ENCODE measurements around the gene PLCB3.

PLCB3 gene

GRCh38 chr11:64223001-64223651 lies 28.2 kb upstream of the PLCB3 start:
- no peak for DNase-seq

- DNase-seq, result peak; percentile 44
Measured at GRCh38 chr11:64224151-64224890, 27.0 kb upstream of the PLCB3 start.

GRCh38 chr11:64224891-64225607 lies 26.3 kb upstream of the PLCB3 start:
- DNase-seq, result no peak

DNA sequence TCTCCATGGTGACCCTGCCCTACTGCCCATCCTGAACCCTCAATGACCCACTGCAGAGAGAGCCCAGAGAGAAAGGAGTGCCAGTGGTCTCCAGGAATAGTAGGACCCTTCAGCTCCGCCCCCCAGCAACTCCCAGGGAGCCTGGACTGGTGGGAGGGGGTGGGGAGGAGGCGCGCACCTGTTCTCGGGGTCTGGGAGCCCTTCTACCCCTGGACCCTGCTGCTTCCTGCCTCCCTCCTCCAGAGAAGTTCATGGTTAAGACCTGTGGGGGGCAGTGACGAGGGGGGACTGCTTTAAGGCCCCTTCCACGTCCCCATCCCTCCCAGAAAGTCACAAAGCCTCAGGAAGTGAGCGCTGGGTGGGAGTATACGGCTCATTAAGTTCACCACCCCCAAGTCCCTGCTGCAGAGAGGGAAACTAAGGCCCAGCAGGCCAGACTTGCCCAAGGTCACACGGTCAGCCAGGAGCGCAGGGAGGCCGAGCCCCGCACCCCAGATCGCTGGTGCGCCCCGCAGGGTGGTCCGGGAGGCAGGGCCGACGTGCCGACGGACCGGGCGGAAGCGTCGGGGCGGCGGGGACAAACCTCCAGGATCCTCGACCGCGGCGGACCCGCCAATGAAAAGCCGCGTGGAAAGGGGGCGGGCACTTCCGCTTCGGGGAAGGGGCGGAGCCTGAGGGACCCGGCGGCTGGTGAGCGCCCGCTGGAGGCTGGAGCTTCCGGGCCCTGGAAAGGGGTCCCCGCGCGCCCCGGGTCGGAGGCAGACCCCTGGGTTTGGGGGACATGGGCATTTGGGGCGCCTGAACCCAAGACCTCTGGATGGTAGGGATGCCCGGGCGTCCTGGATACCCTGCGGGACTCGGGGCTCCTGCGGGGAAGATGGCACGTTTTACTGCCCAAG lies 25.5 kb upstream of the PLCB3 start, which contains the start of the genes NUDT22 and TRPT1:
Gene NUDT22, plus strand, starts transcription at position 667 of the 899 bp plus-strand sequence. CDS start 379 bp downstream, outside the sequence.
Gene TRPT1, minus strand, starts transcription at position 579 of the 899 bp plus-strand sequence. Its CDS starts 326 bp downstream, at position 253.
- DNase-seq, result peak; percentile 80

GRCh38 chr11:64226507-64227051 lies 24.8 kb upstream of the PLCB3 start:
- DNase-seq, result no peak

DNA sequence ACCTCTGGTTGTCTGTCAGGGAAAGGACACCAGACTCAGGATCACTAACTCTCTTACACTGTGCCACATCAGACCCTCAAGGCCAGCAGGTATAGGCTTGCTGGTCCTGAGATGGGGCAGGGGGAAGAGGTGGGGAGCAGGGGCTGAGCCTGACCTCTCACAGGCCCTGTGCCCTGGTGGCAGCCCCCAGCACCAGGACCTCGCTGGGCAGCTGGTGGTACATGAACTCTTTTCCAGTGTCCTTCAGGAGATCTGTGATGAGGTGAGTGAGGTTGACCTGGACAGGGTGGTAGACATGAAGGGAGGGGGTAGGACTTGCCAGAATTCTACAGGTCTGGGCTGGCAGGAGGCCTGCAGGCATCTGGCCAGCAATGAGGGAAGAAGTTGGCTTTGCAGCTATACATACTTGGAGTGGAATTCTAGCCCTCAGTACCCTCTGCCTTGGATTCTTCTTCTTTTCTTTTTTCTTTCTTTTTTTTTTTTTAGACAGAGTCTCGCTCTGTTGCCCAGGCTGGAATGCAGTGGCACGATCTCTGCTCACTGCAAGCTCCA lies 23.8 kb upstream of the PLCB3 start:
- DNase-seq, result no peak

DNA sequence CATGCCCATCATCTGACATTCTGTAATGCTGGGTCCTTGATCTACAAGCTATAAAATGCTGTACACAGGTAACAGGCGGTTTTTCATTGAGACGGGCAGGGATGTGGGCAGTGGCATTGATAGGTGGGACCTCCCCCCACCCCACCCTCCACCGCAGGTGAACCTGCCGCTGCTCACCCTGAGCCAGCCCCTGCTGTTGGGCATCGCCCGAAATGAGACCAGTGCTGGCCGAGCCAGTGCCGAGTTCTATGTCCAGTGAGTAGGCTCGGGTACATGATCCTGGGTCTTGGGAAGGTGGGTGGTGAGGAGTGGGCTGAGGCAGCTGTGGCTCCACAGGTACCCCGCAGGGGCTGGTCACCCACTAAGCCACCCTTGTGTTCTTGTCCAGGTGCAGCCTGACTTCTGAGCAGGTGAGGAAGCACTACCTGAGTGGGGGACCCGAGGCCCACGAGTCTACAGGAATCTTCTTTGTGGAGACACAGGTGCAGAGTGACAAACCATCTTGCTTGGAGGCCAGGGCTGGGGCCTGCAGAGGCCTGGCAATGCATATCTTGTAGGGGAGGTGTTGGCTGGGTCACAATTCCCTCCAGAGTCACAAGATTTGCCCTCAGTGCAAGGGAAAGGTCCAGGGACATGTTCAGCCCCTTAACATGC lies 22.1 kb upstream of the PLCB3 start:
- no peak for DNase-seq

DNA sequence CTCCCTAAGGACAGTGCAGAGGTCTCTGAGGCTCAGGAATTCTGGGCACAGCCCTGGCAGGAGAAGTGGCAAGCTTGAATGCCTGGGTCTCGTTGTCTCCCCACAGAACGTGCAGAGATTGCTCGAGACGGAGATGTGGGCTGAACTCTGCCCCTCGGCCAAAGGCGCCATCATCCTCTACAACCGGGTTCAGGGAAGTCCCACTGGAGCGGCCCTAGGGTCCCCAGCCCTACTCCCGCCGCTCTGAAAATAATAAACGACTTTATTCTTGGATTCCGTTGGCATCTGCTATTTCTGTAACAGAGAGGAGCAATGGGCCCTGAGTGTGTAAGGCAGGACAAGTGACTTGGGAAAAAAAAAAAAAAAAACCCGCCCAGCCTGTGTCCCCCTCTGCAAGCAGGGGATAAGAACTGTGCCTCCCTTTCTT lies 21.6 kb upstream of the PLCB3 start:
- DNase-seq, result no peak

DNA sequence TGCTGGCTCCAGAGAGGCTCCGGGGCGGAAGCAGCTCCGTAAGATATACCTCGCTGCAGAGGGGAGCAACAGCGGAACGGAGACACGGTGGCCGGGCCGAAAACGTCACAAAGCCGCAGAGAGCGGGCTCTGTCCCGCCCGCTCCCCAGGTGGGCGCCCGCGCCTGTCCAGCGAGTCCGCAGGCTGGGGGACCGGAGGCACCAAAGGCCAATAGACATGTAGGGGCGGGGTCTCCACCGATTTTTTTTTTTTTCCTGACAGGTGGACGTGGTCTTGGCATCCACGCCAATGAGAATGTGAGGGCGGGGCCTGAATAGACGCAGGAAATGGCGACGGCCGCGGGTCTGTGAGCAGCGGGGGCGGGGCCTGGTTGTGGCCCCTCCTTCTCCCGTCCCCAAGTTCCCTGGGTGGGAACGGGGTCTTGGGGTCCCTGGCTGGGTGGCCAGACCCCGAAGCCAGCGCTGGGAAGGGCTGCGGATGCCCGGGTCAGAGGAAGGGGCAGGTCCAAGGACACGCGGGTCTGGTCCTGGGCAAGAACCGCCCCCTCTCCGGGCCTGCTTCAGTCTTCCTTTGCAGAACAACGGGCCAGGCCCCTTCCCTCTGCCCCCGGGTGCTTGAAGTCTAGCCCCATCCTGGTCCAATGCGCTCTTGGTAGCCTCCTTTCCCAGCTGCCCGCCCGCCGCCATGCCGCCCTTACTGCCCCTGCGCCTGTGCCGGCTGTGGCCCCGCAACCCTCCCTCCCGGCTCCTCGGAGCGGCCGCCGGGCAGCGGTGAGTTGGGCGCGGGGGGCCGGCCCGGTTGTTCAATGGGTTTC lies 21.0 kb upstream of the PLCB3 start, which contains the start of gene DNAJC4:
Gene DNAJC4, plus strand, starts transcription at position 378 of the 814 bp plus-strand sequence. Its CDS starts 307 bp downstream, at position 685.
- DNase-seq, result peak; percentile 86

GRCh38 chr11:64230985-64231365 lies 20.4 kb upstream of the PLCB3 start:
- DNase-seq, result no peak

GRCh38 chr11:64231546-64231945 lies 19.8 kb upstream of the PLCB3 start:
- no peak for DNase-seq

GRCh38 chr11:64232182-64232966 lies 19.0 kb upstream of the PLCB3 start:
- DNase-seq, result no peak

- DNase-seq, result no peak
Measured at GRCh38 chr11:64232967-64233315, 18.4 kb upstream of the PLCB3 start.

DNA sequence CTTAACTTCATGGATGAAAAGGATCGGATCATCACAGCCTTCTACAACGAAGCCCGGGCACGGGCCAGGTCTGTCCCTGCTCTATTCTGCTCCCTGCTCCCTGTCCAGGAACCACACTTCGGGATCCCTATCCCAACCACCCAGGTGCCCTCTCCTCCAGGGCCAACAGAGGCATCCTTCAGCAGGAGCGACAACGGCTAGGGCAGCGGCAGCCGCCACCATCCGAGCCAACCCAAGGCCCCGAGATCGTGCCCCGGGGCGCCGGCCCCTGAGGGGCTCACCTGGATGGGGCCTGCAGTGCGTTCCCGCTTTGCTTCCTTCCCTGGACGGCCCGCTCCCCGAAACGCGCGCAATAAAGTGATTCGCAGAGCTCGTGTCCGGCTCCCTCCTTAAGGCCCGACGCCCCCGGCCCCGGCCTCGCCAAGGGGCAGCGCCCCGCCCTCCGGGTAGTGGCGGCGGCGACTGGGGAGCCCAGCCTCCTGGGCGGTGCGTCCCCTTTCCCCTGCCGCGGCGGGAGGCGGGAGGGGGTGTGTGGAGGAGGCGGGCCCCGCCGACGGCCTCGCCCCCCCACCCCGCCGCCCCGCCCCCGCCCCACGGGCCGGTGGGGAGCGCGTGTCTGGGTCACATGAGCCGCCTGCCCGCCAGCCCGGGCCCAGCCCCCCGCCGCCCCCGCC lies 17.3 kb upstream of the PLCB3 start, which contains the start of gene VEGFB:
Gene VEGFB, plus strand, starts transcription at position 672 of the 674 bp plus-strand sequence. CDS start 250 bp downstream, outside the sequence.
- DNase-seq, result peak; percentile 43

DNA sequence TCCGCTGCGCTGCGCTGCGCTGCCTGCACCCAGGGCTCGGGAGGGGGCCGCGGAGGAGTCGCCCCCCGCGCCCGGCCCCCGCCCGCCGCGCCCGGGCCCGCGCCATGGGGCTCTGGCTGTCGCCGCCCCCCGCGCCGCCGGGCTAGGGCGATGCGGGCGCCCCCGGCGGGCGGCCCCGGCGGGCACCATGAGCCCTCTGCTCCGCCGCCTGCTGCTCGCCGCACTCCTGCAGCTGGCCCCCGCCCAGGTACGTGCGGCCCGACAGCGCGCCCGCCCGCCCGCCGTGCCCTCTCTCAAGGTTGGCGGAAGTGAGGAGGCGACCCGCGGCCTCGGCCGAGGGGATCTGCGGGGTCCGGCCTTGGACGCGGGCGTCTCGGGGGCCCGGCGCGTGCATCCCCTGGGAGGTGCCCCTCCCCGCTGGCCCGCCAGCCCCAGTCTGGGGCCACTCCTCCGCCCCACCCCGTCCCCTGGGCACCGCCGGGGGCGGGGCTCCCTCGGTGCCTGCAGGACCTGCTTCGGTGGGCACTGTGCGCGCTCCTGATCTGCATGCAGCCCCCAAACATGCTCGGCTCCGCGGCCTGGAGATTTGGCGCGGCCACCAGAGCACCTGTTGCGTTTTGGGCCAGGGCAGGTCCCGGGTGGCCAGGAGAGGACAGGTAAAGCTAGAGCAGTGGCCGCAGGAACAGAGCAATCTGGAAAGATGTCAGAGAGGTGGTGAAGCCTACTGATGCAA lies 16.5 kb upstream of the PLCB3 start:
- no peak for DNase-seq

- DNase-seq, result no peak
Measured at GRCh38 chr11:64235437-64236161, 15.7 kb upstream of the PLCB3 start.

- no peak for DNase-seq
Measured at GRCh38 chr11:64237484-64237951, 13.8 kb upstream of the PLCB3 start.

Measured in NCI-H226 (cell line).